Kidney (tissue), 14 donors: ENCODE data around the gene PRKG2. TPM values are rescaled to one million over a fixed set of nuclear protein-coding genes. Genes with fewer than 3 reads are reported as not detected.

Experiments
- DNase-seq, 5 donors: peaks; one replicate each; pipeline ENCODE4 v3.0.0-alpha.2; 2013 to 2020
- FAIRE-seq: peaks from 2 replicates; lab custom pipeline; 2012; peaks lifted over from hg19 to GRCh38; lab: Jason Lieb, UNC
- H3K27ac ChIP-seq, 2 donors: one replicate each; pipeline ENCODE4 v1.7.0; 2013; ENCODE audit warnings: low read depth in 2 of 2, low read length in 2 of 2, inconsistent platforms in 1 of 2
- H3K27me3 ChIP-seq: one replicate; pipeline ENCODE4 v1.7.1; 2013; ENCODE audit warnings: low read length, inconsistent platforms; ENCODE audit not compliant: control insufficient read depth, insufficient read depth
- H3K36me3 ChIP-seq, 3 donors: one replicate each; pipeline versions ENCODE4 v1.7.0 to v1.7.1; 2013; ENCODE audit warnings: low read length in 3 of 3, control low read depth in 1 of 3, inconsistent platforms in 1 of 3; ENCODE audit not compliant: insufficient read depth in 3 of 3, control insufficient read depth in 2 of 3
- H3K4me1 ChIP-seq, 3 donors: one replicate each; pipeline versions ENCODE4 v1.7.0 to v1.7.1; 2013; ENCODE audit warnings: low read length in 3 of 3, inconsistent platforms in 1 of 3, low read depth in 1 of 3; ENCODE audit not compliant: control insufficient read depth in 2 of 3, insufficient read depth in 2 of 3
- H3K4me3 ChIP-seq, 3 donors: one replicate each; pipeline versions ENCODE4 v1.7.0 to v1.8.1; 2013; ENCODE audit warnings: low read length in 3 of 3, control low read depth in 1 of 3, inconsistent platforms in 1 of 3
- H3K9ac ChIP-seq, 3 donors: one replicate each; pipeline versions ENCODE4 v1.7.0 to v1.7.1; 2013; ENCODE audit warnings: low read length in 3 of 3, control low read depth in 1 of 3, inconsistent platforms in 1 of 3
- H3K9me3 ChIP-seq, 3 donors: one replicate each; pipeline versions ENCODE4 v1.7.0 to v1.7.1; 2013; ENCODE audit warnings: low read length in 3 of 3, control low read depth in 1 of 3, inconsistent platforms in 1 of 3; ENCODE audit not compliant: control insufficient read depth in 2 of 3, insufficient read depth in 1 of 3
- CTCF ChIP-seq: IDR thresholded peaks from 3 replicates; pipeline ENCODE4 v1.5.1; 2012; ENCODE audit warnings: mild to moderate bottlenecking, moderate library complexity, borderline replicate concordance; ENCODE audit not compliant: insufficient read depth; ENCODE audit errors: extremely low read depth
- intact Hi-C: fragments of 100-400 bp; cut with DNase I; formaldehyde crosslinking; loops from one replicate; pipeline ENCODE4 v1.11.1; 2022
- polyA plus RNA-seq: library from polyadenylated mRNA; stranded (reverse); fragments of 350-450 nt; fragmentation: Illumina TruSeq; extraction: RNeasy Lipid Tissue Mini Kit (QIAGEN cat#74804); gene quantifications from one replicate; pipeline ENCODE4 v1.2.3, GENCODE V29; 2014; ENCODE audit warnings: low read depth, low replicate concordance; ENCODE audit not compliant: insufficient read depth
- total RNA-seq: library from RNA; stranded (reverse); fragmentation: NEBNext Ultra II Directional; extraction: Animal tissue kit (Norgen Biotek cat#: 25700); gene quantifications from one replicate; pipeline ENCODE4 v1.2.1, GENCODE V29; 2021
- donor health status: control.
- donor health status: control.
- donor health status: control.
- donor health status: control.
- donor health status: control.
- donor health status: DM: yes; HTN: yes; CAD: no.
- donor health status: Normal renal cell carcinoma (clear cell type).

PRKG2 gene
- total and polyA plus RNA-seq, 2 donors from 2014 or later, result 0.54 to 1.4 TPM

GRCh38 chr4:81214144-81214880 lies 710 bp downstream of the PRKG2 start:
- no peak for FAIRE-seq
- peak overlapping the region in 2 of 3 donors; percentile 38 to 54 for H3K4me3 ChIP-seq
- H3K27ac ChIP-seq, result no peak overlapping the region
- H3K9me3 ChIP-seq, result peaks cover 0 to 5% (median 3%) of the 10 kb centered on the region in 3 donors
- H3K36me3 ChIP-seq, result no peaks in the 10 kb centered on the region
- TF ChIP-seq CTCF, result no peak
- no peaks in the 10 kb centered on the region for H3K4me1 ChIP-seq
- peak; percentile 47 to 68 (median 53) for DNase-seq
- intact Hi-C loops, result no loop called here
- no peak overlapping the region for H3K9ac ChIP-seq
- peaks cover 13% of the 10 kb centered on the region for H3K27me3 ChIP-seq

- FAIRE-seq, result no peak
- Histone ChIP-seq H3K9me3 (peaks cover 0 to 5% (median 3%) of the 10 kb centered on the region in 3 donors), H3K36me3 (no peaks in the 10 kb centered on the region), H3K9ac (no peak overlapping the region), H3K27ac (no peak overlapping the region), H3K4me1 (no peaks in the 10 kb centered on the region), H3K4me3 (no peak overlapping the region), H3K27me3 (peaks cover 13% of the 10 kb centered on the region)
- DNase-seq, result no peak
- TF ChIP-seq CTCF, result no peak
- intact Hi-C loops, result no loop called here
These were observed 1.4 kb downstream of the PRKG2 start for GRCh38 chr4:81213671-81214070.

- H3K27me3 ChIP-seq, result peaks cover 13% of the 10 kb centered on the region
- intact Hi-C loops, result no loop called here
- no peak overlapping the region for H3K4me3 ChIP-seq
- no peak for TF ChIP-seq CTCF
- FAIRE-seq (no peak), DNase-seq (no peak)
- no peak overlapping the region for H3K9ac ChIP-seq
- H3K9me3 ChIP-seq, result peaks cover 0 to 5% (median 3%) of the 10 kb centered on the region in 3 donors
- no peak overlapping the region for H3K27ac ChIP-seq
- H3K4me1 ChIP-seq, result no peaks in the 10 kb centered on the region
- no peaks in the 10 kb centered on the region for H3K36me3 ChIP-seq
These were observed 3.1 kb downstream of the PRKG2 start for GRCh38 chr4:81211956-81212355.
